Erythroblast (primary cell): ENCODE measurements around the gene FN1.

Experiments
- GATA1 ChIP-seq: IDR thresholded peaks from 2 replicates; pipeline ENCODE4 v1.6.1; 2011; ENCODE audit warnings: low read depth, mild to moderate bottlenecking, control low read depth, low read length, moderate library complexity
- POLR2A ChIP-seq: IDR thresholded peaks from 2 replicates; pipeline ENCODE4 v1.6.1; 2011; ENCODE audit warnings: mild to moderate bottlenecking, low read length

- TF ChIP-seq POLR2A (no peak), GATA1 (no peak)
These were observed 4.2 kb upstream of the FN1 start for GRCh38 chr2:215439980-215440512.
